Neural crest cell (in vitro differentiated cells): ENCODE measurements around the gene NT5M. TPM values are rescaled to one million over a fixed set of nuclear protein-coding genes. Genes with fewer than 3 reads are reported as not detected.

Experiments
- DNase-seq: peaks from one replicate; pipeline ENCODE4 v3.0.0; 2021; ENCODE audit warnings: low read depth, mixed read lengths, low spot score
- H3K27ac Mint-ChIP-seq: one replicate; pipeline ENCODE4 v1.8.0; 2021; ENCODE audit warnings: mild to moderate bottlenecking, mixed read lengths; ENCODE audit not compliant: unreplicated experiment
- H3K27me3 Mint-ChIP-seq: 2 replicates; pipeline ENCODE4 v1.8.0; 2021; ENCODE audit warnings: low read depth, mild to moderate bottlenecking, mixed read lengths
- H3K36me3 Mint-ChIP-seq: 2 replicates; pipeline ENCODE4 v1.8.0; 2021; ENCODE audit warnings: low read depth, mild to moderate bottlenecking, mixed read lengths
- H3K4me1 Mint-ChIP-seq: 2 replicates; pipeline ENCODE4 v1.8.0; 2021; ENCODE audit warnings: mixed read lengths
- H3K4me3 Mint-ChIP-seq: one replicate; pipeline ENCODE4 v1.8.0; 2021; ENCODE audit warnings: mild to moderate bottlenecking, mixed read lengths
- H3K9me3 Mint-ChIP-seq: 2 replicates; pipeline ENCODE4 v1.8.0; 2021; ENCODE audit warnings: mixed read lengths
- CTCF ChIP-seq: fragments of 200-600 bp; sonication (generic); conservative IDR thresholded peaks from 2 replicates; pipeline ENCODE4 v1.5.0; 2021; ENCODE audit warnings: antibody characterized with exemption, mild to moderate bottlenecking
- total RNA-seq: library from RNA; stranded (reverse); gene quantifications from 2 replicates; pipeline ENCODE4 v1.2.1, GENCODE V29; 2021

NT5M gene
- total RNA-seq, 1 donor from 2014 or later = 10.3 TPM

GRCh38 chr17:17384291-17384615 is 81.1 kb downstream of the NT5M start:
- H3K36me3 Mint-ChIP-seq = no peaks in the 10 kb centered on the region
- H3K4me3 Mint-ChIP-seq = no peak overlapping the region
- H3K27ac Mint-ChIP-seq = no peak overlapping the region
- H3K4me1 Mint-ChIP-seq = peaks cover 50% of the 10 kb centered on the region
- no peaks in the 10 kb centered on the region for H3K9me3 Mint-ChIP-seq
- no peak for DNase-seq
- TF ChIP-seq CTCF = no peak
- no peaks in the 10 kb centered on the region for H3K27me3 Mint-ChIP-seq

GRCh38 chr17:17384961-17385360 is 81.8 kb downstream of the NT5M start:
- Mint-ChIP-seq H3K9me3 (no peaks in the 10 kb centered on the region), H3K27ac (peak overlapping the region; percentile 70), H3K4me3 (peak overlapping the region; percentile 50), H3K36me3 (no peaks in the 10 kb centered on the region), H3K4me1 (peaks cover 43% of the 10 kb centered on the region), H3K27me3 (no peaks in the 10 kb centered on the region)
- DNase-seq = no peak
- no peak for TF ChIP-seq CTCF

- Mint-ChIP-seq H3K4me1 (peaks cover 42% of the 10 kb centered on the region), H3K9me3 (no peaks in the 10 kb centered on the region), H3K4me3 (peak overlapping the region; percentile 50), H3K36me3 (no peaks in the 10 kb centered on the region), H3K27me3 (no peaks in the 10 kb centered on the region), H3K27ac (peak overlapping the region; percentile 70)
- peak; percentile 36 for DNase-seq
- no peak for TF ChIP-seq CTCF
Observed at GRCh38 chr17:17385491-17385890, 82.3 kb downstream of the NT5M start.

GRCh38 chr17:17386094-17386800 is 83.1 kb downstream of the NT5M start:
- H3K9me3 Mint-ChIP-seq = no peaks in the 10 kb centered on the region
- no peak overlapping the region for H3K27ac Mint-ChIP-seq
- no peak overlapping the region for H3K4me3 Mint-ChIP-seq
- no peaks in the 10 kb centered on the region for H3K36me3 Mint-ChIP-seq
- peaks cover 38% of the 10 kb centered on the region for H3K4me1 Mint-ChIP-seq
- no peak for DNase-seq
- H3K27me3 Mint-ChIP-seq = no peaks in the 10 kb centered on the region
- TF ChIP-seq CTCF = no peak

GRCh38 chr17:17387017-17387497 is 83.9 kb downstream of the NT5M start:
- peaks cover 30% of the 10 kb centered on the region for H3K4me1 Mint-ChIP-seq
- TF ChIP-seq CTCF = no peak
- no peak overlapping the region for H3K27ac Mint-ChIP-seq

More at GRCh38 chr17:17387017-17387497, 83.9 kb downstream of the NT5M start:
- Mint-ChIP-seq H3K4me3 (peak overlapping the region; percentile 19), H3K9me3 (no peaks in the 10 kb centered on the region), H3K36me3 (no peaks in the 10 kb centered on the region), H3K27me3 (no peaks in the 10 kb centered on the region)
- DNase-seq = no peak
